Neural cell (in vitro differentiated cells): ENCODE results near the gene RILPL1.

ENCODE experiments used
- EP300 ChIP-seq: fragments of 450-650 bp; conservative IDR thresholded peaks from 2 replicates; pipeline ENCODE4 v1.6.1; 2014; ENCODE audit warnings: antibody characterized with exemption, mild to moderate bottlenecking, moderate library complexity; ENCODE audit not compliant: poor library complexity, severe bottlenecking
- EZH2 ChIP-seq: fragments of 200-600, 300-800 bp; shearing (Covaris generic), sonication (generic); IDR thresholded peaks from 2 replicates; pipeline ENCODE4 v1.6.1; 2014; ENCODE audit warnings: antibody characterized with exemption, low read length, borderline replicate concordance, mild to moderate bottlenecking; ENCODE audit not compliant: insufficient read depth, poor library complexity, severe bottlenecking
- MXI1 ChIP-seq: fragments of 450-650 bp; conservative IDR thresholded peaks from 2 replicates; pipeline ENCODE4 v1.6.1; 2014; ENCODE audit warnings: antibody characterized with exemption, mild to moderate bottlenecking; ENCODE audit not compliant: poor library complexity, severe bottlenecking
- POLR2AphosphoS5 ChIP-seq: IDR thresholded peaks from 2 replicates; pipeline ENCODE4 v1.6.1; 2012
- RAD21 ChIP-seq: fragments of 450-650 bp; conservative IDR thresholded peaks from 2 replicates; pipeline ENCODE4 v1.6.1; 2014; ENCODE audit warnings: antibody characterized with exemption, mild to moderate bottlenecking, moderate library complexity
- REST ChIP-seq: IDR thresholded peaks from 2 replicates; pipeline ENCODE4 v1.6.1; 2012; ENCODE audit warnings: borderline replicate concordance
- TAF1 ChIP-seq: IDR thresholded peaks from 2 replicates; pipeline ENCODE4 v1.6.1; 2012; ENCODE audit warnings: low read depth
- TF ChIP-seq, protein P1 (sequence below): fragments of 450-650 bp; IDR thresholded peaks from 2 replicates; pipeline ENCODE4 v1.5.1; 2014; ENCODE audit warnings: antibody characterized with exemption, mild to moderate bottlenecking, moderate library complexity; ENCODE audit not compliant: poor library complexity, severe bottlenecking

DNA sequence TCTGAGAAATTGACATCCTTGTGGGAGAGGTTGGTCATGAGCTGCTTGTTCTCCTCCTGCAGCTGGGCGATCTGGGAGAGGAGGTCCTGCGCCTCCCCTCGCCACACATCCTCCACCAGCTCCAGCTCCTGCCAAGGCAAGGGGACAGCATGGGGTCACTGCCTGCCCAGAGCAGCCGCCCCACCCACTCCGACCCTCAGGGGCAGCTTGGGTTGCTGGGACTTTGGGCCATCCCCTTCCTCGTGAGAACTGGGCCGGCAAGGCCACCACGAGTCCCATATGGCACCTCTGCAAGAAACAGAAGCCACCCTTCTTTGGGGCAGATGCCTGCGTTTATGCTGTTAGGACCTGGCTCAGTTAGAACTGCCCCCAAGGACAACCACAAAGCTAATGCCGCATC lies 10.0 kb downstream of the RILPL1 start:
- TF ChIP-seq MXI1 (no peak), REST (no peak), EZH2 (no peak), EP300 (no peak), POLR2AphosphoS5 (no peak), TAF1 (no peak), RAD21 (no peak)
- TF ChIP-seq, protein P1, sequence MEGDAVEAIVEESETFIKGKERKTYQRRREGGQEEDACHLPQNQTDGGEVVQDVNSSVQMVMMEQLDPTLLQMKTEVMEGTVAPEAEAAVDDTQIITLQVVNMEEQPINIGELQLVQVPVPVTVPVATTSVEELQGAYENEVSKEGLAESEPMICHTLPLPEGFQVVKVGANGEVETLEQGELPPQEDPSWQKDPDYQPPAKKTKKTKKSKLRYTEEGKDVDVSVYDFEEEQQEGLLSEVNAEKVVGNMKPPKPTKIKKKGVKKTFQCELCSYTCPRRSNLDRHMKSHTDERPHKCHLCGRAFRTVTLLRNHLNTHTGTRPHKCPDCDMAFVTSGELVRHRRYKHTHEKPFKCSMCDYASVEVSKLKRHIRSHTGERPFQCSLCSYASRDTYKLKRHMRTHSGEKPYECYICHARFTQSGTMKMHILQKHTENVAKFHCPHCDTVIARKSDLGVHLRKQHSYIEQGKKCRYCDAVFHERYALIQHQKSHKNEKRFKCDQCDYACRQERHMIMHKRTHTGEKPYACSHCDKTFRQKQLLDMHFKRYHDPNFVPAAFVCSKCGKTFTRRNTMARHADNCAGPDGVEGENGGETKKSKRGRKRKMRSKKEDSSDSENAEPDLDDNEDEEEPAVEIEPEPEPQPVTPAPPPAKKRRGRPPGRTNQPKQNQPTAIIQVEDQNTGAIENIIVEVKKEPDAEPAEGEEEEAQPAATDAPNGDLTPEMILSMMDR, result no peak
